Stimulated activated CD8-positive, alpha-beta memory T cell treated with anti-CD3 and anti-CD28 coated beads, Interleukin-4, amount 100 ng/mL, for 1 hour (primary cell): ENCODE measurements around the gene HP.

Experiments
- DNase-seq, 2 donors: peaks; one replicate each; pipeline ENCODE4 v3.0.0-alpha.2; 2020; ENCODE audit warnings: low read depth in 2 of 2, low spot score in 1 of 2

Gene HP

DNA sequence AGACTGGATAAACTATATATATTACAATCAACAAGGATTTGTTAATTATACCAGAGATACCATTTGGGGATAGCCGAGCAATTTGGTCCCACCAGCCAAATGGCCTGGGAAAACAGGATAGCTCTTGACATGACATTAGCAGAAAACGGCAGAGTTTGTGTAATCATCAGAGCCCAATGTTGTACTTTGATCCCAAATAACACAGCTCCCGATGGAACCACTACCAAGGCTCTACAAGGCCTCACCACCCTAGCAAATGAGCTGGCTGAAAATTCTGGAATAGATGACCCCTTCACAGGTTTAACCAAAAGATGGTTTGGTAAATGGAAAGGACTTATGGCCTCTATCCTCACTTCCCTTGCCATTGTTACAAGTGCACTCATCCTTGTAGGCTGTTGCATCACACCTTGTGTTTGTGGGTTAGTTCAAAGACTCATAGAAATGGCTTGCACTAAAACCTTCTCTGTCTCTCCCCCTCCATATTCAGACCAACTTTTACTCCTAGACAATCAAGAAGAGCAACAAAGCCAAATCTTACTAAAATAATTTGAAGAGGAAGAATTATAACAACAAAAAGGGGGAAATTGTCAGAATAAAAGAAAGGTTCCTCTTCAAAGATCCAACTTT, 29.6 kb downstream of the HP start:
- no peak for DNase-seq

- DNase-seq, result no peak
Measured at GRCh38 chr16:72084445-72084844, 30.1 kb downstream of the HP start.

- no peak for DNase-seq
Measured at GRCh38 chr16:72085002-72085401, 30.7 kb downstream of the HP start.

DNA sequence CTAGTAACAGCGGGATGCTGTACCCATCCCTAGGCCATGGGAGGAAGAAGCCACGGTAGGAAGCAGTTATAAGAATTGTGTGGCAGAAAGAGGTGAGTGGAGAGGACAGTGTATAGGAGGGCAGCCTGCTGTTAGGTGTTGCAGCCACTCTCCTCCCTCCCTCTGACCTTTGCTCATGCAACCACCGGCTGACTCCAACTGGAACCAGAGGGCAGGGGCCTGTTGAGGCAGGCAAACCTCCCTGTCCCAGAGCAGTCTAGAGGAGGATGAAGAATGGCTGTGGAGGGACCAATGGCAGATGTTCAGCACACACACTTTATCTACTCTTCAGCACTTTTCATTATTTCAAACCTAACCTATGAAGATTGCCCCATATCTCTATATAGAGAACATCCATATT, 36.9 kb downstream of the HP start:
- DNase-seq, result no peak

DNA sequence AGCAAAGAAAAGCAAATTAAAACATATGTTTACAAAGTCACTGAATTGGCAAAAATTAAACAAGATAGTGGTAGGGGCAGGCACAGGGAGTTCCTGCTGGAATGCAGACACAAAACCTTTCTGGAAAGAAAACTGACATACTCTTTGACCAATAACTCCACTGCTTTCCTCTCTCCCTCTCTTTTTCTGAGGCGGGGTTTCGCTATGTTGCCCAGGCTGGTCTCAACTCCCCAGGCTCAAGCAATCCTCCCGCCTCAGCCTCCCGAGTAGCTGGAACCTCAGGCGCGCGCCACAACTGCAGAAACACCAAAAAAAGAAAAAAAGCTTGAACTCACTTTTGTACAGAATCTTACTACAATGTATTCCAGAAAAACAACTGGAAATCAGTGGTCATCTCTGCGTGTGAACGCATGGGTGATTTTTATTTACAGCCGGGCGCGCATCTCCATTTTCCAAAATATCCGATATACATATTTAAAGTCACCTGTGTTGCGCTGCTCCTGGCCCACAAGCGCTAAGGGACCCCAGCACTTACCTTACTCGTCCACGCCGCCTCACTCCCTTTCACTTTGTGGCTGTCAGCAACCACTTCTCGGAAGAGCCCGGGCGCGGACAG, 38.6 kb downstream of the HP start:
- no peak for DNase-seq

GRCh38 chr16:72093448-72094265, 39.4 kb downstream of the HP start, which contains the start of the genes DHX38 and TXNL4B:
Gene DHX38, plus strand, starts transcription at chr16:72093847. Its CDS starts 2,311 bp downstream, at chr16:72096158.
Gene TXNL4B, minus strand, starts transcription at chr16:72093620. Its CDS starts 2,871 bp downstream, at chr16:72090749.
- DNase-seq, result peak; percentile 70 to 78

- no peak for DNase-seq
Measured at GRCh38 chr16:72094266-72094610, 39.9 kb downstream of the HP start.

DNA sequence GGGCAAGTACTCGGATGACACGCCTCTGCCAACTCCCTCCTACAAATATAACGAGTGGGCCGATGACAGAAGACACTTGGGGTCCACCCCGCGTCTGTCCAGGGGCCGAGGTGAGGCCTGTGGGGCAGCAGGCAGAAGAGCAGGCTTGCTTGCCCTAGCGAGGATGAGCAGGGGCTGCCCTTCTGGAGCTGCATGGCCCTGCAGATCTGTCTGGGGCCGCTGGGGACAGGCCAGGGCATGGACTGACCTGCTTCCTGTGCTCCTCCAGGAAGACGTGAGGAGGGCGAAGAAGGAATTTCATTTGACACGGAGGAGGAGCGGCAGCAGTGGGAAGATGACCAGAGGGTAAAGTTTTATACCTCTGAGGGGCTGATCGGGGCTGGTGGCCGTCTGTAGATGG, 44.6 kb downstream of the HP start:
- no peak for DNase-seq

- no peak for DNase-seq
Measured at GRCh38 chr16:72099377-72099818, 45.1 kb downstream of the HP start.

GRCh38 chr16:72101195-72101594, 46.9 kb downstream of the HP start:
- DNase-seq, result no peak

- DNase-seq, result no peak
Measured at GRCh38 chr16:72104905-72105304, 50.6 kb downstream of the HP start.

DNA sequence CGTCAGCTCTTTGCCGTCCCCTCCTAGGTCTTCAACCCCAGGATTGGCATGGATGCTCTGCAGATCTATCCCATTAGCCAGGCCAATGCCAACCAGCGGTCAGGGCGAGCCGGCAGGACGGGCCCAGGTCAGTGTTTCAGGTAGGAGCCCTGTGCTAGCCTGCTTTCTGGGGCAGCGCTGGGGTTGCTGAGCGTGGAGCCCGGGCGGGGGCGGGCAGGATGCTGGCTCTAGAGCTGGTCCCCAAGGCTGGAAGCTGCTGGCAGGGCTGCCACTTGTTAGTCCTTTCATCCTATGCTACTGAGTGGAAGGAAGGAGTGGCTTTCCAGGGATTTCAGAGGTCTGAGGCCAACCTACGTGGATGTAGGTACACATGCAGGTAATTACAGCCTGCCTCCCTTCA, 51.7 kb downstream of the HP start:
- no peak for DNase-seq

DNA sequence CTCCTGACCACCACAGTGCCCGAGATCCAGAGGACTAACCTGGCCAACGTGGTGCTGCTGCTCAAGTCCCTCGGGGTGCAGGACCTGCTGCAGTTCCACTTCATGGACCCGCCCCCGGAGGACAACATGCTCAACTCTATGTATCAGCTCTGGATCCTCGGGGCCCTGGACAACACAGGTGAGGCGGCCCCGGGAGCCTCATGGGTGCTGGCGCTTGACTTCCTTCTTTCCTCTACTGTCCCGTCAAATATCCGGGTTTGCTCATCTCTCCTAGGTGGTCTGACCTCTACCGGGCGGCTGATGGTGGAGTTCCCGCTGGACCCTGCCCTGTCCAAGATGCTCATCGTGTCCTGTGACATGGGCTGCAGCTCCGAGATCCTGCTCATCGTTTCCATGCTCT, 53.1 kb downstream of the HP start:
- no peak for DNase-seq

DNA sequence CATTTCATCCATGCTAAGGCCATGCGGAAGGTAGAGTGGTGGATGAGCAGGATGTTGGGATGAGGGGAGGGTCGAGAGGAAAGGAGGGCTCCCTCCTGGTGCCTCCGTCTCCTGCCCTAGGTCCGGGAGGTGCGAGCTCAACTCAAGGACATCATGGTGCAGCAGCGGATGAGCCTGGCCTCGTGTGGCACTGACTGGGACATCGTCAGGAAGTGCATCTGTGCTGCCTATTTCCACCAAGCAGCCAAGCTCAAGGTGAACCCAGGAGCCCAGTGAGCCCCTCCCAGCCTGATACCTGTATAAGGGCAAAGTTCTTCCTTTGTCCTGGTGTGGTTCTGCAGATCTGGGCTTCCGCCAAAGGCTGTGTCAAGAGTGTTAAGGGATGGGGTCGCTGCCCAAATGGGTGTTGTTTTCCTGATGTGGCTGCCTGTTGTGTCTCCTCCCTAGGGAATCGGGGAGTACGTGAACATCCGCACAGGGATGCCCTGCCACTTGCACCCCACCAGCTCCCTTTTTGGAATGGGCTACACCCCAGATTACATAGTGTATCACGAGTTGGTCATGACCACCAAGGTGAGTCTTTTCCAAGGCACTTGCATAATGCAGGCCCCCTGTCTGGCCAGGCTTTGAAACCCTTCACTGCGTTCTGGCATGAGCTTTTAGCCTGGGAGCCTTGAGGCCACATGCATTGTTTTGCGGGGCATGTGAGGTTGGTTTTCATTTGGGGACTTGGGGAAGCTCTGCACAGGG, 54.2 kb downstream of the HP start:
- DNase-seq, result no peak

DNA sequence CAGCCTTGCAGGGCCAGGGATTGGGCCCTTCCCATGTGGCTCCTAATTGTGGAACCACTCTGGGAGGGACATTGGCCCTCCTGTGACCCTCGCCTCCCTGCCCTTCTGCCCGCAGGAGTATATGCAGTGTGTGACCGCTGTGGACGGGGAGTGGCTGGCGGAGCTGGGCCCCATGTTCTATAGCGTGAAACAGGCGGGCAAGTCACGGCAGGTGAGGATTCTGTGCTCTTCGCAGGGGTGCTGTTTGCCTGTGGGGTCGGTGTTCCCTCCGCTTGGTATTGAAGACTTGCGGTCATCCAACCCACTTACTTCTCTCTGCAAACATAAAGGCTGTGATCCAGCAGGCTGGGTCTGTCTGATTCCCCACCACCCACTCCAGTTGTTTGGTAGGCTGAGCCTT, 55.0 kb downstream of the HP start:
- no peak for DNase-seq

- DNase-seq, result no peak
Measured at GRCh38 chr16:72109966-72110530, 55.7 kb downstream of the HP start.
